Measurements from ENCODE around the gene CCND1.

DNA sequence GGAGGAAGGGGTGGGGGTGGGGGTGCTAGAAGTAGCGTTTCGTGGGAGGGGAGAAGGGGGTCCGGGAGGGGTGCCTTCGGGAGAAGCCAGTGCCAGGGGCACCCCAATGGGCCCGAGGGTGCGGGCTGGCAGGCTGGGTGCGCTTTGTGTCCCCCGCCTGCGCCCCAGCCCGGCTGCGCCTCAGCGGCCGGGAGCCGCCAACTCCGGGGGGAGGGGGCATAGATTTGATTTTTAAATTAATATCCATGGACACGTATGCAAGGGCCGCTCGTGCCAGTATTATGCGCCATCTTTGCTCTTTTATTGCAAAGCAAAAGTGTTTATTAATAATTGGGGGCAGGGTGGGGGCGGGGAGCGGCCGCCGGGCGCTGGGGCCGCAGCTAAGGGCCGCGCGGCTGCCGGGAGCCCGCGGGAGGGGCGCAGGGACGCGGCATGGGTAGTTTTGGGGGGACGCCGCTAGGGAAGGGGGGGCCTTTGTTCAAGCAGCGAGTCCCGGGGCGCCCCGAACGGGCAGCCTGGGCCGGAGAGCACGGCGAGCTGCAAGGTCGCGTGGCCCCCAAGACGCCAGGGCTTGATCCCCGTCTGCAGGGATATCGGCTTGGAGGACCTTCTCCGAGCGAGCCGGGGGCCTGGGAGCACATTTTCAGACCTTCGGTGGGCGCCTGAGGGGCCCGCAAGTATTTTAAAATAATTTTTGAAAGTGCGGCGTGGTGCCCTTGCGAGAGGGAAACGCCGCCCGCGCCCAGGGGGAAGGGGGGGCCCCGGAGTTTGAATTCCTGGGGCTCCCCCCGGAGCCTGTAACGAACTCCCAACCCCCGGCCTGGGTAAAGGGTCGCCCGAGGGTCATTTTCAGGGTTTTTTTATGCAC, 959 bp downstream of the CCND1 start:
- TF ChIP-seq GATA3 (IDR thresholded peaks at IDR 0.05; ENCODE audit: low read depth, low read length) (no peak), GATA2 (IDR thresholded peaks at IDR 0.05; ENCODE audit: low read depth, low read length) (no peak)

All from SH-SY5Y (cell line).